RCC 7860 (cell line): Measurements from ENCODE around the gene PROM1.

Experiments
- DNase-seq: peaks from one replicate; pipeline ENCODE4 v3.0.0-alpha.2; 2015; ENCODE audit warnings: low spot score
- FAIRE-seq: peaks from 2 replicates; lab custom pipeline; 2012; peaks lifted over from hg19 to GRCh38; lab: Jason Lieb, UNC

PROM1 gene

GRCh38 chr4:16066586-16067128 is 17.2 kb downstream of the PROM1 start:
- FAIRE-seq (no peak), DNase-seq (no peak)

- no peak for DNase-seq
- FAIRE-seq: no peak
These were observed 18.8 kb downstream of the PROM1 start for GRCh38 chr4:16065066-16065465.

- DNase-seq (no peak), FAIRE-seq (no peak)
These were observed 21.2 kb downstream of the PROM1 start for GRCh38 chr4:16062601-16063000.

GRCh38 chr4:16056681-16057385 is 27.0 kb downstream of the PROM1 start:
- no peak for FAIRE-seq
- DNase-seq: no peak

- FAIRE-seq (no peak), DNase-seq (no peak)
These were observed 27.9 kb downstream of the PROM1 start for GRCh38 chr4:16055873-16056272.

- DNase-seq (no peak), FAIRE-seq (no peak)
These were observed 28.4 kb downstream of the PROM1 start for GRCh38 chr4:16055471-16055870.

GRCh38 chr4:16052939-16053338 is 30.9 kb downstream of the PROM1 start:
- no peak for DNase-seq
- FAIRE-seq: no peak

- FAIRE-seq: no peak
- no peak for DNase-seq
These were observed 31.8 kb downstream of the PROM1 start for GRCh38 chr4:16051980-16052379.

- DNase-seq: no peak
- FAIRE-seq: no peak
These were observed 32.7 kb downstream of the PROM1 start for GRCh38 chr4:16051132-16051531.

- no peak for DNase-seq
- FAIRE-seq: no peak
These were observed 33.2 kb downstream of the PROM1 start for GRCh38 chr4:16050669-16051068.

GRCh38 chr4:16048619-16049419 is 35.0 kb downstream of the PROM1 start:
- no peak for DNase-seq
- FAIRE-seq: no peak

- DNase-seq (no peak), FAIRE-seq (no peak)
These were observed 38.1 kb downstream of the PROM1 start for GRCh38 chr4:16045687-16046086.

- FAIRE-seq (no peak), DNase-seq (no peak)
These were observed 40.0 kb downstream of the PROM1 start for GRCh38 chr4:16043642-16044498.

GRCh38 chr4:16039139-16039538 is 44.7 kb downstream of the PROM1 start:
- FAIRE-seq (no peak), DNase-seq (no peak)

GRCh38 chr4:16037901-16038300 is 45.9 kb downstream of the PROM1 start:
- FAIRE-seq (no peak), DNase-seq (no peak)

- DNase-seq: no peak
- FAIRE-seq: no peak
These were observed 48.0 kb downstream of the PROM1 start for GRCh38 chr4:16035843-16036242.

- no peak for FAIRE-seq
- DNase-seq: no peak
These were observed 49.6 kb downstream of the PROM1 start for GRCh38 chr4:16034010-16034748.

GRCh38 chr4:16032396-16032770 is 51.4 kb downstream of the PROM1 start:
- FAIRE-seq (no peak), DNase-seq (no peak)

- no peak for DNase-seq
- FAIRE-seq: no peak
These were observed 52.1 kb downstream of the PROM1 start for GRCh38 chr4:16031546-16032395.

- no peak for DNase-seq
These were observed 53.9 kb downstream of the PROM1 start for GRCh38 chr4:16029886-16030285.

More at GRCh38 chr4:16029886-16030285, 53.9 kb downstream of the PROM1 start:
- no peak for FAIRE-seq
